DMS53 treated with DMSO at 0.1 percent for 48 hours (cell line): Measurements from ENCODE around the gene PDS5A.
"Not testable (repeated sequence)": the region's sequence is repeated elsewhere in the genome, so short reads cannot be mapped to it uniquely, and the experiment has no call there.

Experiments
- DNase-seq: peaks from one replicate; lab custom pipeline; 2025; ENCODE audit not compliant: unreplicated experiment; lab: John Stamatoyannopoulos, UW

Gene PDS5A

DNA sequence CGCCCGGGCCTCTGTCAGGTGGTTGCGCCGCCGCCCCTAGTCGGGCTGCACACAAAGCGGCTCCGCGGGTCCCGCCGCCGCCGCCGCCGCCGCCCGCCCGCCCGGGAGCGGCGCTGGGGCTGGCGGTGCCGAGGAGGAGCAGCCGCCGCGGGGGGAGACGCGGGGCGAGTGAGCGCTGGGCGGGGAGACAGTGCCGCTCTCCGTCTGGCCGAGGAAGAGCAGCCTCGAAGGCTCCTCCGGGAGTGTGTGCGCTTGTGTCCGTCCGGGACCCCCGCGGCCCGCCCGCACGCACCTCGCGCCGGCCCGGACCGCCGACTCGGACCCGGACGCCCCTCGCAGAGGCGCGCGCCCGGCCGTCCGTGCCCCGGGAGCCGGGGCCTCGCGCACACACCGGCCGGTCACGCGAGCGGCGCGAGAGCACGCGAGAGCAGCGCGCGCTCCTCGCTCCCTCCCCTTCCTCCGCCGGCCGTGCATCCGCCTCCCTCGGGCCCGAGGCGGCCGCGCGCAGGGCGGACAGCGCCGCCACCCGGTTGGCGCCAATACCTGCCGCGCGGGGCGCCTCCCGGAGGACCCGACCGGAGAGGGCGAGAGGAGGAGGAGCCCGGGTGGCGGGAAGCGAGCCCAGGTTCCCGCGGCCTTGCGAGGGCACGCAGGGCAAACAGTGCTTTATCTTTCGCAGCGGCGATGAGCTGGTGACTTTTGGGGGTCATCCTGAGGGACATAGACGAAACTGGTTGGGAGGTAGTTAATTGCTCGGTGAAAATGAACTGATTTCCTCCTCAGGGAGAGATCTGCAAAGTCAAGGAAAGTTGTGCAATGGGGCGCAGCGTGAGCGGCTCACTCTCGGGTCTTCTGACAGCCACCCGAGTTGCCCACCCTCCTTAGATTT, at the start of gene PDS5A:
TSS of gene PDS5A (minus strand) at position 423 of the 889 bp plus-strand sequence. CDS start 1,334 bp downstream, outside the sequence.
- DNase-seq, result peak; percentile 95

DNA sequence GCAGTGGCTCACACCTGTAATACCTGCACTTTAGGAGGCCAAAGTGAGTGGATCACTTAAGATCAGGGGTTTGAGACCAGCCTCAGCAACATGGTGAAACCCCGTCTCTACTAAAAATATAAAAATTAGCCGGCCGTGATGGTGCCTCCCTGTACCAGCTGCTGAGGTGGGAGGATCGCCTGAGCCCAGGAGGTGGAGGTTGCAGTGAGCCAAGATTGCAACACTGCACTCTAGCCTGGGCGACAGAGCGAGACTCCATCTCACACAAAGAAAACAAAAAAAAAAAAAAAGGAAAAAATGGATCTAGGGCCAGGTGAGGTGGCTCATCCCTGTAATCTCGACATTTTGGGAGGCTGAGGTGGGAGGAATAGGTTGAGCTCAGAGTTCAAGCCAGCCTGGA, 46.3 kb upstream of the PDS5A start:
- not testable (repeated sequence) for DNase-seq

DNA sequence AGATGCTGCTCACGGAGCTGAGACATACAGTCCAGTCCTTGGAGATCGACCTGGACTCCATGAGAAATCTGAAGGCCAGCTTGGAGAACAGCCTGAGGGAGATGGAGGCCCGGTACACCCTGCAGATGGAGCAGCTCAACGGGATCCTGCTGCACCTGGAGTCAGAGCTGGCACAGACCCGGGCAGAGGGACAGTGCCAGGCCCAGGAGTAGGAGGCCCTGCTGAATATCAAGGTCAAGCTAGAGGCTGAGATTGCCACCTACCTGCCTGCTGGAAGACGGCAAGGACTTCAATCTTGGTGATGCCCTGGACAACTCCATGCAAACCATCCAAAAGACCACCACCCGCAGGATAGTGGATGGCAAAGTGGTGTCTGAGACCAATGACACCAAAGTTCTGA, 43.4 kb upstream of the PDS5A start:
- DNase-seq, result not testable (repeated sequence)

DNA sequence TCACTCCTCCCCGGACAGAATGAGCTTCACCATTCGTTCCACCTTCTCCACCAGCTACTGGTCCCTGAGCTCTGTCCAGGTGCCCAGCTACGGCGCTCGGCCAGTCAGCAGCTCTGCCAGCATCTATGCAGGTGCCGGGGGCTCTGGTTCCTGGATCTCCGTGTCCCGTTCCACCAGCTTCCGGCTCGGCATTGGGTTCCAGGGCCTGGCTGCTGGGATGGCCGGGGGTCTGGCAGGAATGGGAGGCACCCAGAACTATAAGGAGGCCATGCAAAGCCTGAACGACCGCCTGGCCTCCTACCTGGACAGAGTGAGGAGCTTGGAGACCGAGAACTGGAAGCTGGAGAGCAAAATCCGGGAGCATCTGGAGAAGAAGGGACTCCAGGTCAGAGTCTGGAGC, 42.5 kb upstream of the PDS5A start:
- no peak for DNase-seq

- DNase-seq, result no peak
These were observed 38.3 kb upstream of the PDS5A start for GRCh38 chr4:40016007-40016406.

GRCh38 chr4:40003986-40004385, 26.3 kb upstream of the PDS5A start:
- DNase-seq, result no peak

- DNase-seq, result no peak
These were observed 23.0 kb upstream of the PDS5A start for GRCh38 chr4:40000711-40001110.

DNA sequence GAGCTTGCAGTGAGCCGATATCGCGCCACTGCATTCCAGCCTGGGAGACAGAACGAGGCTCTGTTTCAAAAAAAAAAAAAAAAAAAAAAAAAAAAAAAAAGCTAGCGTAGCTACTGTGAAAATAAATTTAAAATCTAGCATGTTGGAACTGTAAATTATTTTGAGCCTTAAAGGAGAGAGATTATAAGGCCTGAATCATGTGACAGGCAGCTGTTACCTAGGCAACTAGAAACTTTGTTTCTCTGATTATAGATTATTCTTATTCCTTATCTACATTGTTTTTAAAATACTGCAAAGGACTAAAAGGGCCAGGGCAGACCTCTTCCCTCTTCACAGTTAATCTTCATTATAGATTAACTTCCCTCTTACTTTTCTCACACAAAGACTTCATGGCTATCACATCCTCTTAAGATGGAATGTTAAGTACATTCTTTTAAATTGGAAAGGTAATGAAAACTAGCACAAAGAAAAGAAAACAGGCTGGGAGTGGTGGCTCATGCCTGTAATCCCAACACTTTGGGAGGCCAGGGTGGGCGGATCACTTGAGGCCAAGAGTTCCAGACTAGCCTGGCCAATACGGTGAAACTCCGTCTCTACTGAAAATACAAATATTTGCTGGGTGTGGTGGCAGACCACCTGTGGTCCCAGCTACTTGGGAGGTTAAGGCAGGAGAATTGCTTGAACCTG, 21.1 kb upstream of the PDS5A start:
- no peak for DNase-seq

GRCh38 chr4:39996811-39997210, 19.1 kb upstream of the PDS5A start:
- no peak for DNase-seq

DNA sequence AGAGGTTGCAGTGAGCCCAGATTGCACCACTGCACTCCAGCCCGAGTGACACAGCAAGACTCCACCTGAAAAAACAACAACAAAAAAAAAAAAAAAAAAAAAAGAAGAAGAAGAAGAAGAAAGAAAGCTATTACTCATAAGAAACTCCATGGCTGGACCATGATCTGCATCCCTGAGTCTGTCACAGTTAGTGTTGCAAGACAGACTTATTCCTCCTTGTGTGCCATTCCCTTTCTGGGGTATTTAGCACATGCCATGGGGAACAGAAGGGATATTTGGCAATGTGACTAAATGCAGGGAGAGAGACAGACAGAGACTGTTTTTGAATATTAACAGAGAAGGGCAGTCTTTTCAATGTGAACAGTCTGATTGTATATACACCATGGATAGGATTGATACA, 16.7 kb upstream of the PDS5A start:
- DNase-seq, result no peak

DNA sequence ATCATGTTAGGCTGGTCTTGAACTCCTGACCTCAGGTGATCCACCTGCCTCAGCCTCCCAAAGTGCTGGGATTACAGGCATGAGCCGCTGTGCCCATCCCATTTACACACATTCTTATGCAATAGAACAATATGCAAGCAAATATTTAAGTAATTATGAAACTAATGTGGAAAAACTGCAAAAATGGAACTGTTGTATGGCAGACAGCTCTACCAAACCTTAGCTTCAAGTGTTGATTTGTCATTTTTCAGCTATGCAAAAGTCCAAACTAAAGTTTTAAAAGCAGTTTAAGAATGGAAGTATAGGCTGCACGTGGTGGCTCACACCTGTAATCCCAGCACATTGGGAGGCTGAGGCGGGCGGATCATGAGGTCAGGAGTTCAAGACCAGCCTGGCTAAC, 11.7 kb upstream of the PDS5A start:
- DNase-seq, result not testable (repeated sequence)

DNA sequence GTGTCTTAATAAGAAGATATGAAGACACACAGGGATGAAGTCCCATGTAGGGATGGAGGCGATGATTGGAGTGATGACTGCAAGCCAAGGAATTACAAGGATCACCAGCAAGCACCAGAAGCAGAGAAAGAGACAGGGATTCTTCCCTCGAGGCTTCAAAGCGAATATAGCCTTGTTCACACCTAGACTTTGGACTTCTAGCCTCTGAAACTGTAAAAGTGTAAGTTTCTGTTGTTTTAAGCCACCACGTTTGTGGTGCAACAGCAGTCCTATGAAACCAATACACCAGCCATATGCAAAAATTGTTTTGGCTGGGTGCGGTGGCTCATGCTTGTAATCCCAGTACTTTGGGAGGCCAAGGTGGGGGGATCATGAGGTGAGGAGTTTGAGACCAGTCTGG, 9.8 kb upstream of the PDS5A start:
- no peak for DNase-seq

GRCh38 chr4:39978904-39979303, 1.2 kb upstream of the PDS5A start:
- no peak for DNase-seq

DNA sequence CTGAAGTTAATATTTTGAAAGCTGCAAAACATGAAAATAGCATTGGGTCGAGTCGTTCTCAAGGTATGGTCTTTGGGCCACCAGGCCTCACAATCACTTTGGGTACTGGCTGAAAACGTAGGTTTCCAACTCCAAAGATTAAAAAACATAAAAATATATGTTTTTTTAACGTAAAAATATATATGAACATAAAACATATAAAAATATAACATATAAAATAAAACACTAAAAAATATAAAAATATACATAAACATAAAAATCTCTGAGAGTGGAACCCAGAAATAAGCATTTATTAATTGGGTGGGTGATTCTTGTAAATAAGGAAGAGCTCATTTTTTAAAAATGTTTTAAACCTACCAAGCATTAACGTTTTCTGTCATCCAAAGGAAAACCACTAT, 666 bp upstream of the PDS5A start:
- no peak for DNase-seq

GRCh38 chr4:39976945-39977488, 694 bp downstream of the PDS5A start:
- DNase-seq, result peak; percentile 17

GRCh38 chr4:39976141-39976944, 1.4 kb downstream of the PDS5A start:
- DNase-seq, result peak; percentile 82

DNA sequence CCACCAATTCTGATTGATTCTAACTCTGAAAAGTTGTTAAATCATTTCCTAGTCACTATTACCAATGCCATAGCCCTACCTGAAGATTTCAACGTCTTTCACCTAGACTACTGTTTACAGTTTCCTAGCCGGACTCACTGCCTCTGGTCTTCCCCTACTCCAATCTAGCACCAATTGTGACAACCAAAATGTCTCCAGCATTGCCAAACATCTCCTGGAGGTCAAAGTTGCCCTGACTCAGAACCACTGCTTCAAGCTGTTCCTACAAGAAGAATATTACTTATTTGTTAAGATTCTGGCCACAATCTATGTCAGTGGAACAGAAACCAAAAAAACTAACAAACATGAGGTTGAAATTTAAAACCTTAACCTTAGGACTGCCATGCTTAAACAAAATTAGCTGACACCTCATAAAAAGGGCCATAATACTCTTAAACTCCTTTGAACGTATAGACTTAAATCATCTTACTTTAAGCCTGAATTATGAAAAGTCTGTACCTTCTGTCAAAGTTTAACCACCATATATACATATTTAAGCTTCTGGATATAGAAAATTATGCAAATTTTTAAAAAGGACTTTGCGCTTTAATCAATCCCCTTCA, 2.1 kb downstream of the PDS5A start:
- no peak for DNase-seq

DNA sequence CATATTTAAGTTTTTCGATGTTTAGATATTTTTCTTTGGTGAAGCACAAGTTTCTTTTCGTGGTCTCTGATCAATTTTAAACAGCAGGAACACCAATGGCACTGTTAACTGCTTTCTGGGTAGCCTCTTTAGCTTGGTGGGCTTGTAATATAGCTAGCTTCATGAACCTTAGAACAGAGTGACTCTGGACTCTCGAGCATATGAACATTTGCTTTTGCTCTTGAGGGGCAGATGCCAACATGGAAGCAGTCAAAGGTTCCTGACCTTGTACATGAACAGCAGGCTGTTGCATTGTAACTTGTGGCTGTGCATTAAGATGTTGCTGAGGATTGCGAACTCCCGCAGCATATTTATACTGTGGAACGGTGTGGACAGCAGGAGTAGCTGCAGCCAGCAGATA, 4.7 kb downstream of the PDS5A start:
- not testable (repeated sequence) for DNase-seq

GRCh38 chr4:39970671-39971640, 6.8 kb downstream of the PDS5A start:
- no peak for DNase-seq

DNA sequence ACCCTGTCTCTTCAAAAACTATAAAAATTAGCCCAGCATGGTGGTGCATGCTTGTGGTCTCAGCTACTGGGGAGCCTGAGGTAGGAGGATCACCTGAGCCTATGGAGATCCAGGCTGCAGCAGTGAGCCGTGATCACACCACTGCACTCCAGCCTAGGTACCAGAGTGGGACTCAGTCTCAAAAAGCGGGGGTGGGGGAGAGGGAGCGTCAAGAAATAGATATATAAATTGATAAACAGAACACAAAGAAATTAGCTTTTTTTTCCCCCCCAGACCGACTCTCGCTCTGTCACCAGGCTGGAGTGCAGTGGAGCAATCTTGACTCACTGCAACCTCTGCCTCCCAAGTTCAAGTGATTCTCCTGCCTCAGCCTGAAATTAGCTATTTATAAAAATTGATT, 14.1 kb downstream of the PDS5A start:
- no peak for DNase-seq
